ENCODE data around the gene ZNF454.

DNA sequence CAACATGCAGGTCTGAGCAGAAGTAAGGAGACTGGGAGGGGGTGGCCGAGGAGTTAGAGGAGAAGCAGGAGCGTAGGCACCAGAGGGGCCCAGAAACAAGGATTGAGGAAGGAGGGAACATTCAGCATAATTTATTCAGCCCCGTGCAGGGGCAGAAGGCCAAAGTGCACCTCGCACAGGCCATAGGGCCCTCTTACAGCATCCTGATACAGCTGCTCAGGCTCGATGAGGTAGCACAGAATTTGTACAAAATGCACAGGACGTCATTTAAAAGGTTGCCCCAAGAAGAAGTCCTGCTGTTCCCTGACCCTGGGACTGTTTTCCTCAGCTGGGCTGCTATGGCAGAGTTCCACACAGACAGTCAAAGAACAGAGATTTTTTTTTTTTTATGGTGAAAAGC lies 56.2 kb downstream of the ZNF454 start:
- TF ChIP-seq, protein P1, sequence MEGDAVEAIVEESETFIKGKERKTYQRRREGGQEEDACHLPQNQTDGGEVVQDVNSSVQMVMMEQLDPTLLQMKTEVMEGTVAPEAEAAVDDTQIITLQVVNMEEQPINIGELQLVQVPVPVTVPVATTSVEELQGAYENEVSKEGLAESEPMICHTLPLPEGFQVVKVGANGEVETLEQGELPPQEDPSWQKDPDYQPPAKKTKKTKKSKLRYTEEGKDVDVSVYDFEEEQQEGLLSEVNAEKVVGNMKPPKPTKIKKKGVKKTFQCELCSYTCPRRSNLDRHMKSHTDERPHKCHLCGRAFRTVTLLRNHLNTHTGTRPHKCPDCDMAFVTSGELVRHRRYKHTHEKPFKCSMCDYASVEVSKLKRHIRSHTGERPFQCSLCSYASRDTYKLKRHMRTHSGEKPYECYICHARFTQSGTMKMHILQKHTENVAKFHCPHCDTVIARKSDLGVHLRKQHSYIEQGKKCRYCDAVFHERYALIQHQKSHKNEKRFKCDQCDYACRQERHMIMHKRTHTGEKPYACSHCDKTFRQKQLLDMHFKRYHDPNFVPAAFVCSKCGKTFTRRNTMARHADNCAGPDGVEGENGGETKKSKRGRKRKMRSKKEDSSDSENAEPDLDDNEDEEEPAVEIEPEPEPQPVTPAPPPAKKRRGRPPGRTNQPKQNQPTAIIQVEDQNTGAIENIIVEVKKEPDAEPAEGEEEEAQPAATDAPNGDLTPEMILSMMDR (IDR thresholded peaks at IDR 0.05 in 8 of 11, conservative IDR thresholded peaks at IDR 0.05 in 3 of 11), result no peak
- TF ChIP-seq POLR2AphosphoS5 (IDR thresholded peaks at IDR 0.05) (no peak), POLR2A (IDR thresholded peaks at IDR 0.05) (no peak)

All from spleen (tissue), 7 donors.